IMR-90 (cell line): ENCODE data around the gene CARM1. TPM values are rescaled to one million over a fixed set of nuclear protein-coding genes. Genes with fewer than 3 reads are reported as not detected.
"Not testable (repeated sequence)": the region's sequence is repeated elsewhere in the genome, so short reads cannot be mapped to it uniquely, and the experiment has no call there.

Experiments
- ATAC-seq: fragments of 200-7000 bp; cut with Tn5 transposase; 2 replicates; pipeline ENCODE4 v1.9.1; 2020; ENCODE audit warnings: low read depth, mild to moderate bottlenecking, moderate library complexity
- BruUV-seq: library from RNA; stranded (reverse); fragments of 400-500 nt; replicated peaks from 2 replicates; lab custom pipeline; 2021; lab: Mats Ljungman, UMichigan
- CTCF ChIA-PET: fragments of 300-600 bp; formaldehyde crosslinking; extraction: SDS; loops from one replicate; lab custom pipeline; 2021; ENCODE audit warnings: antibody characterized with exemption; lab: Yijun Ruan, JAX
- POLR2A ChIA-PET: fragments of 300-600 bp; sonication (Branson Sonifier 250); formaldehyde crosslinking; loops from one replicate; lab custom pipeline; 2022; ENCODE audit warnings: antibody characterized with exemption; ENCODE audit not compliant: unreplicated experiment; lab: Charles Lee
- DNase-seq: peaks from one replicate; pipeline ENCODE4 v3.0.0; 2013
- H2AFZ ChIP-seq: replicated peaks from 2 replicates; pipeline ENCODE3; 2013; ENCODE audit warnings: low read length, mild to moderate bottlenecking; ENCODE audit not compliant: poor library complexity
- H2AK5ac ChIP-seq: 2 replicates; pipeline ENCODE4 v1.6.1; 2013; ENCODE audit warnings: low read depth, low read length, inconsistent platforms
- H2AK9ac ChIP-seq: replicated peaks from 2 replicates; pipeline ENCODE3; 2013; ENCODE audit warnings: mild to moderate bottlenecking, low read depth, low read length, moderate library complexity; ENCODE audit not compliant: poor library complexity
- H2BK120ac ChIP-seq: 2 replicates; pipeline ENCODE4 v1.6.1; 2013; ENCODE audit warnings: low read depth, low read length, inconsistent platforms
- H2BK15ac ChIP-seq: 3 replicates; pipeline ENCODE4 v1.6.1; 2013; ENCODE audit warnings: low read depth, low read length, inconsistent platforms
- H2BK20ac ChIP-seq: 2 replicates; pipeline ENCODE4 v1.6.1; 2013; ENCODE audit warnings: low read depth, mild to moderate bottlenecking, inconsistent platforms, low read length, moderate library complexity
- H2BK5ac ChIP-seq: 2 replicates; pipeline ENCODE4 v1.6.1; 2013; ENCODE audit warnings: mild to moderate bottlenecking, low read depth, low read length, inconsistent platforms; ENCODE audit not compliant: poor library complexity, severe bottlenecking
- H3K14ac ChIP-seq: replicated peaks from 2 replicates; pipeline ENCODE4 v1.6.1; 2013; ENCODE audit warnings: low read depth, low read length, inconsistent platforms
- H3K18ac ChIP-seq: 2 replicates; pipeline ENCODE4 v1.6.1; 2013; ENCODE audit warnings: low read depth, low read length, control low read depth
- H3K23ac ChIP-seq: 2 replicates; pipeline ENCODE4 v1.6.1; 2013; ENCODE audit warnings: low read depth, low read length, inconsistent platforms
- H3K27ac ChIP-seq: 2 replicates; pipeline ENCODE4 v1.5.1; 2013; ENCODE audit warnings: mild to moderate bottlenecking, control low read depth, low read length; ENCODE audit not compliant: insufficient read depth
- H3K27me3 ChIP-seq: 2 replicates; pipeline ENCODE4 v1.6.1; 2013; ENCODE audit warnings: low read length; ENCODE audit not compliant: control insufficient read depth, insufficient read depth
- H3K36me3 ChIP-seq: 2 replicates; pipeline ENCODE4 v1.6.1; 2013; ENCODE audit warnings: low read length, mixed read lengths; ENCODE audit not compliant: control insufficient read depth, insufficient read depth
- H3K4ac ChIP-seq: 2 replicates; pipeline ENCODE4 v1.6.1; 2013; ENCODE audit warnings: low read depth, low read length, inconsistent platforms
- H3K4me1 ChIP-seq: 2 replicates; pipeline ENCODE4 v1.6.1; 2013; ENCODE audit warnings: low read length, mixed read lengths; ENCODE audit not compliant: control insufficient read depth, insufficient read depth
- H3K4me2 ChIP-seq: 2 replicates; pipeline ENCODE4 v1.6.1; 2013; ENCODE audit warnings: low read depth, mild to moderate bottlenecking, control low read depth, low read length, moderate library complexity
- H3K4me3 ChIP-seq: 2 replicates; pipeline ENCODE4 v1.5.1; 2013; ENCODE audit warnings: low read depth, mild to moderate bottlenecking, control low read depth, low read length, moderate library complexity; ENCODE audit not compliant: insufficient read depth
- H3K56ac ChIP-seq: 2 replicates; pipeline ENCODE4 v1.6.1; 2013; ENCODE audit warnings: low read length, inconsistent platforms; ENCODE audit not compliant: insufficient read depth; ENCODE audit errors: extremely low read depth
- H3K79me1 ChIP-seq, 2 experiments: 2 replicates each; pipeline ENCODE4 v1.6.1; 2013; ENCODE audit warnings: low read length in 2 of 2, inconsistent platforms in 1 of 2, low read depth in 1 of 2
- H3K9ac ChIP-seq: 2 replicates; pipeline ENCODE4 v1.6.1; 2013; ENCODE audit warnings: low read depth, low read length, control low read depth
- H3K9me1 ChIP-seq: 2 replicates; pipeline ENCODE4 v1.6.1; 2013; ENCODE audit warnings: low read length, inconsistent platforms; ENCODE audit not compliant: insufficient read depth
- H3K9me3 ChIP-seq: 2 replicates; pipeline ENCODE4 v1.6.1; 2013; ENCODE audit warnings: low read length; ENCODE audit not compliant: control insufficient read depth, insufficient read depth
- H4K20me1 ChIP-seq: 2 replicates; pipeline ENCODE4 v1.6.1; 2013; ENCODE audit warnings: low read length, inconsistent platforms; ENCODE audit not compliant: insufficient read depth
- H4K5ac ChIP-seq: 2 replicates; pipeline ENCODE4 v1.6.1; 2013; ENCODE audit warnings: mild to moderate bottlenecking, low read depth, low read length, control low read depth
- H4K8ac ChIP-seq, 2 experiments: 2 replicates each; pipeline ENCODE4 v1.6.1; 2013; ENCODE audit warnings: low read depth in 2 of 2, low read length in 2 of 2, control low read depth in 1 of 2, inconsistent platforms in 1 of 2
- H4K91ac ChIP-seq: 2 replicates; pipeline ENCODE4 v1.6.1; 2013; ENCODE audit warnings: low read depth, low read length, inconsistent platforms; ENCODE audit not compliant: insufficient read depth
- CEBPB ChIP-seq: IDR thresholded peaks from 2 replicates; pipeline ENCODE4 v1.6.1; 2012; ENCODE audit warnings: low read depth, low read length, improper control_type of control experiment
- CHD1 ChIP-seq: IDR thresholded peaks from 2 replicates; pipeline ENCODE4 v1.6.1; 2012; ENCODE audit warnings: low read depth, low read length, improper control_type of control experiment
- MAFK ChIP-seq: IDR thresholded peaks from 2 replicates; pipeline ENCODE4 v1.6.1; 2012; ENCODE audit warnings: low read depth, low read length, improper control_type of control experiment
- MXI1 ChIP-seq: IDR thresholded peaks from 2 replicates; pipeline ENCODE4 v1.6.1; 2012; ENCODE audit warnings: low read depth, mild to moderate bottlenecking, low read length, moderate library complexity, borderline replicate concordance
- NFE2L2 ChIP-seq: fragments of 150-350 bp; IDR thresholded peaks from 2 replicates; pipeline ENCODE4 v1.6.1; 2016; ENCODE audit warnings: low read depth, mild to moderate bottlenecking, low read length
- RAD21 ChIP-seq: IDR thresholded peaks from 2 replicates; pipeline ENCODE4 v1.6.1; 2012; ENCODE audit warnings: low read length, improper control_type of control experiment
- RCOR1 ChIP-seq: IDR thresholded peaks from 2 replicates; pipeline ENCODE4 v1.6.1; 2012; ENCODE audit warnings: mild to moderate bottlenecking, low read length, improper control_type of control experiment; ENCODE audit not compliant: insufficient replicate concordance
- WGBS, 2 experiments: methylation state at CpG; one replicate each; pipeline versions ENCODE4 v1.1.5 to v1.1.7; 2013; ENCODE audit warnings: missing lambda C conversion rate in 2 of 2; ENCODE audit not compliant: insufficient read length in 1 of 2; ENCODE audit errors: extremely low coverage in 2 of 2; 5-methylcytosine and 5-hydroxymethylcytosine counted together
- dilution Hi-C: fragments of 300-500 bp; cut with HindIII; formaldehyde crosslinking; loops from one replicate; pipeline ENCODE4 v1.14.3; 2018; ENCODE audit warnings: low sequenced_read_pairs; ENCODE audit not compliant: unreplicated experiment
- in situ Hi-C: fragments of 300-500 bp; cut with MboI; formaldehyde crosslinking; loops from 3 replicates; pipeline ENCODE4 v1.14.3; 2019; ENCODE audit warnings: low sequenced_read_pairs, inconsistent platforms, mixed read lengths
- intact Hi-C: fragments of 100-400 bp; cut with micrococcal nuclease; formaldehyde crosslinking; loops from 2 replicates; pipeline ENCODE4 v1.10.0; 2022
- polyA plus RNA-seq, 3 experiments: library from polyadenylated mRNA; depleted of rRNA; stranded (reverse); fragments of >200 nt; gene quantifications; 2 replicates each; pipeline ENCODE4 v1.2.3, GENCODE V29; 2012; ENCODE audit warnings: low replicate concordance in 1 of 3
- total RNA-seq: library from RNA; depleted of rRNA; stranded (reverse); fragments of >200 nt; gene quantifications from 2 replicates; pipeline ENCODE4 v1.2.3, GENCODE V29; 2012
- TF ChIP-seq, protein P1 (sequence below): conservative IDR thresholded peaks from 2 replicates; pipeline ENCODE4 v1.5.1; 2012; ENCODE audit warnings: mild to moderate bottlenecking, low read depth, low read length, improper control_type of control experiment

CARM1 gene
- total and polyA plus RNA-seq, 2 of the 4 experiments (the other 2 are of a cell fraction): 20.3 to 67.1 TPM

DNA sequence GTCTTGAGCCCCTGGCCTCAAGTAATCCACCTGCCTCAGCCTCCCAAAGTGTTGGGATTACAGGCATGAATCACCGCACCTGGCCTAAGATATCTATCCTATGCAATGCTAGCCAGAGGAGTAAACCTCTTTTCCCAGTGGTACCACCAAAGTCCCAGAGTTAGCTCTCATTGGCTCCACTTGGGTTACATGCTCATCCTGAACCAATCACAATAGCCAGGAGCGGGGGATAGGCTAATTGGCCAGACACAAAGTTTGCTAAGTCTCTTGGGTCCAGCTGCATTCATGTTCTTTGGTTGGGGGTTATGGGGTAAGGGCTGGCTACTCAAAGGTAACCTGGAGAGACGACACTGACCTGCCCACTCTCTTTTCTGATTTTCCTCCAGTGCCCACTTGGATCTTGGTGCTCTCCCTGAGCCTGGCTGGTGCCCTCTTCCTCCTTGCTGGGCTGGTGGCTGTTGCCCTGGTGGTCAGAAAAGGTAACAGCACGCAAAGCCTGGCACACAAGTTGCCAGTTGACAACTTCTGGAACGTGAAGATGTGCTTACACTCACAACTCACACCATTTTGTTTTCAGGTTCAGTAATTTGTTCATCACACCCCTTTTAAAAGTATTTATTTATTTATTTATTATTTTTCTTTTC is 15.4 kb upstream of the CARM1 start:
- Histone ChIP-seq H3K79me1 (no peaks in the 10 kb centered on the region), H2BK20ac (no peak overlapping the region), H4K20me1 (no peaks in the 10 kb centered on the region), H4K91ac (no peak overlapping the region), H4K8ac (no peak overlapping the region), H3K14ac (no peak overlapping the region), H3K36me3 (no peaks in the 10 kb centered on the region), H3K23ac (no peak overlapping the region), H2BK5ac (no peak overlapping the region), H3K4me2 (no peak overlapping the region), H3K56ac (no peak overlapping the region), H3K9ac (no peak overlapping the region), H3K27me3 (no peaks in the 10 kb centered on the region), H2AFZ (peak overlapping the region; percentile 21), H4K5ac (no peak overlapping the region), H3K4me1 (no peaks in the 10 kb centered on the region), H3K27ac (no peak overlapping the region), H3K9me1 (no peaks in the 10 kb centered on the region), H3K4me3 (no peak overlapping the region), H2AK9ac (peak overlapping the region; percentile 65), H3K9me3 (no peaks in the 10 kb centered on the region), H2BK15ac (no peak overlapping the region), H3K18ac (no peak overlapping the region), H2AK5ac (no peak overlapping the region), H2BK120ac (no peak overlapping the region), H3K4ac (no peak overlapping the region)
- TF ChIP-seq RCOR1 (no peak), MAFK (no peak), RAD21 (peak; percentile 15; the same call in 1 of the 2 replicates), NFE2L2 (no peak), CEBPB (no peak), MXI1 (no peak), CHD1 (no peak)
- TF ChIP-seq, protein P1, sequence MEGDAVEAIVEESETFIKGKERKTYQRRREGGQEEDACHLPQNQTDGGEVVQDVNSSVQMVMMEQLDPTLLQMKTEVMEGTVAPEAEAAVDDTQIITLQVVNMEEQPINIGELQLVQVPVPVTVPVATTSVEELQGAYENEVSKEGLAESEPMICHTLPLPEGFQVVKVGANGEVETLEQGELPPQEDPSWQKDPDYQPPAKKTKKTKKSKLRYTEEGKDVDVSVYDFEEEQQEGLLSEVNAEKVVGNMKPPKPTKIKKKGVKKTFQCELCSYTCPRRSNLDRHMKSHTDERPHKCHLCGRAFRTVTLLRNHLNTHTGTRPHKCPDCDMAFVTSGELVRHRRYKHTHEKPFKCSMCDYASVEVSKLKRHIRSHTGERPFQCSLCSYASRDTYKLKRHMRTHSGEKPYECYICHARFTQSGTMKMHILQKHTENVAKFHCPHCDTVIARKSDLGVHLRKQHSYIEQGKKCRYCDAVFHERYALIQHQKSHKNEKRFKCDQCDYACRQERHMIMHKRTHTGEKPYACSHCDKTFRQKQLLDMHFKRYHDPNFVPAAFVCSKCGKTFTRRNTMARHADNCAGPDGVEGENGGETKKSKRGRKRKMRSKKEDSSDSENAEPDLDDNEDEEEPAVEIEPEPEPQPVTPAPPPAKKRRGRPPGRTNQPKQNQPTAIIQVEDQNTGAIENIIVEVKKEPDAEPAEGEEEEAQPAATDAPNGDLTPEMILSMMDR: peak; percentile 39
- CTCF ChIA-PET: interaction anchor here (2.3 kb wide), 1 partner anchor 8 kb away, joined by 10 read pairs; no protein-coding TSS in a partner anchor
- POLR2A ChIA-PET: no interaction called here
- in situ Hi-C loops: no loop called here
- dilution Hi-C loops: no loop called here
- DNase-seq: no peak
- WGBS, 2 experiments: no CpG with 5 or more reads among the region's 5 CpGs
- no TSS peak for BruUV-seq
- no peak for ATAC-seq
- intact Hi-C loops: no loop called here

DNA sequence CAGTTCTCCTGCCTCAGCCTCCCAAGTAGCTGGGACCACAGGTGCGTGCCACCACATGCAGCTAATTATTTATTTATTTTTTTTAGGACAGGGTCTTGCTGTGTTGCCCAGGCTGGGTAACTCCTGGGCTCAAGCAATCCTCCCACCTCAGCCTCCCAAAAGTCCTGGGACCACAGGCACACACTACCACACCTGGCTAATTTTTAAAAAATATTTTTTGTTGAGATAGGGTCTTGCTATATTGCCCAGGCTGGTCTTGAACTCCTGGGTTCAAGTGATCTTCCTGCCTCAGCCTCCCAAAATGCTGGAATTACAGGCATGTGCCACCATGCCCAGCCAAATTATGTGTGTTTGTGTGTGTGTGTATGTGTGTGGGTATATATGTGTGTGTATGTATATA is 14.5 kb upstream of the CARM1 start:
- H4K5ac ChIP-seq, H3K4me1 ChIP-seq, H3K23ac ChIP-seq, H3K79me1 ChIP-seq, BruUV-seq, H3K4me3 ChIP-seq, CTCF ChIA-PET, H3K9ac ChIP-seq, H2BK5ac ChIP-seq, H3K9me1 ChIP-seq, H3K4ac ChIP-seq, H3K18ac ChIP-seq, POLR2A ChIA-PET, ATAC-seq, H3K27me3 ChIP-seq, H3K4me2 ChIP-seq, DNase-seq, H3K9me3 ChIP-seq, H3K36me3 ChIP-seq, H4K20me1 ChIP-seq, intact Hi-C loops, H2AFZ ChIP-seq, H4K91ac ChIP-seq, H3K14ac ChIP-seq, dilution Hi-C loops, H2BK120ac ChIP-seq, H3K56ac ChIP-seq, H2AK5ac ChIP-seq, H2AK9ac ChIP-seq, H2BK20ac ChIP-seq, H4K8ac ChIP-seq, H3K27ac ChIP-seq, in situ Hi-C loops, H2BK15ac ChIP-seq: not testable (repeated sequence)
- no CpG with 5 or more reads among the region's 1 CpG for WGBS, 2 experiments
